ENCODE data around the gene CYYR1.

DNA sequence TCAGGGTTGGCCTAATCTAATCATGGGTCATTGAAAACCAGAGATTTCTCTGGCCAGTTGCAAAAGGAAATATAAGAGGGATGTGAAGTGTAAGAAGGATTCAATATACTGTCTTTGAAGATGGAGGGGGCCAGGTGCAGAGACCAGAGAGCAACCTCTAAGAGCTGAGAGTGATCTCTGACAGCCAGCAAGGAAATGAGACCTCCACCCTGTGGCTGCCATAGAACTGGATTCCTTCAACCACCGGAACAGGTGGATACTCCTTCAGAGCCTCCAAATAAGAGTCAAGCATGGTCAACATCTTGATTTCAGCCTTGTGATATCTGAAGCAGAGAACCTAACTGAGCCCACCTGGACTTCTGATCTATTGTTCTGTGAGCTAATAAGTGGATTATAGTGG lies 128.4 kb downstream of the CYYR1 start:
- TF ChIP-seq, protein P1, sequence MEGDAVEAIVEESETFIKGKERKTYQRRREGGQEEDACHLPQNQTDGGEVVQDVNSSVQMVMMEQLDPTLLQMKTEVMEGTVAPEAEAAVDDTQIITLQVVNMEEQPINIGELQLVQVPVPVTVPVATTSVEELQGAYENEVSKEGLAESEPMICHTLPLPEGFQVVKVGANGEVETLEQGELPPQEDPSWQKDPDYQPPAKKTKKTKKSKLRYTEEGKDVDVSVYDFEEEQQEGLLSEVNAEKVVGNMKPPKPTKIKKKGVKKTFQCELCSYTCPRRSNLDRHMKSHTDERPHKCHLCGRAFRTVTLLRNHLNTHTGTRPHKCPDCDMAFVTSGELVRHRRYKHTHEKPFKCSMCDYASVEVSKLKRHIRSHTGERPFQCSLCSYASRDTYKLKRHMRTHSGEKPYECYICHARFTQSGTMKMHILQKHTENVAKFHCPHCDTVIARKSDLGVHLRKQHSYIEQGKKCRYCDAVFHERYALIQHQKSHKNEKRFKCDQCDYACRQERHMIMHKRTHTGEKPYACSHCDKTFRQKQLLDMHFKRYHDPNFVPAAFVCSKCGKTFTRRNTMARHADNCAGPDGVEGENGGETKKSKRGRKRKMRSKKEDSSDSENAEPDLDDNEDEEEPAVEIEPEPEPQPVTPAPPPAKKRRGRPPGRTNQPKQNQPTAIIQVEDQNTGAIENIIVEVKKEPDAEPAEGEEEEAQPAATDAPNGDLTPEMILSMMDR (IDR thresholded peaks at IDR 0.05; ENCODE audit: poor library complexity, severe bottlenecking), result no peak
- TF ChIP-seq EP300 (conservative IDR thresholded peaks at IDR 0.05; ENCODE audit: poor library complexity, severe bottlenecking), result no peak
- TF ChIP-seq SMC3 (conservative IDR thresholded peaks at IDR 0.05; ENCODE audit: poor library complexity), result no peak
- TF ChIP-seq EZH2 (IDR thresholded peaks at IDR 0.05; ENCODE audit: borderline replicate concordance, insufficient read depth, low read length, poor library complexity, severe bottlenecking), result no peak
- TF ChIP-seq RAD21 (conservative IDR thresholded peaks at IDR 0.05), result no peak
- no peak for TF ChIP-seq POLR2AphosphoS5 (IDR thresholded peaks at IDR 0.05)
- TF ChIP-seq MXI1 (conservative IDR thresholded peaks at IDR 0.05; ENCODE audit: poor library complexity, severe bottlenecking), result no peak
- TF ChIP-seq, protein P2, sequence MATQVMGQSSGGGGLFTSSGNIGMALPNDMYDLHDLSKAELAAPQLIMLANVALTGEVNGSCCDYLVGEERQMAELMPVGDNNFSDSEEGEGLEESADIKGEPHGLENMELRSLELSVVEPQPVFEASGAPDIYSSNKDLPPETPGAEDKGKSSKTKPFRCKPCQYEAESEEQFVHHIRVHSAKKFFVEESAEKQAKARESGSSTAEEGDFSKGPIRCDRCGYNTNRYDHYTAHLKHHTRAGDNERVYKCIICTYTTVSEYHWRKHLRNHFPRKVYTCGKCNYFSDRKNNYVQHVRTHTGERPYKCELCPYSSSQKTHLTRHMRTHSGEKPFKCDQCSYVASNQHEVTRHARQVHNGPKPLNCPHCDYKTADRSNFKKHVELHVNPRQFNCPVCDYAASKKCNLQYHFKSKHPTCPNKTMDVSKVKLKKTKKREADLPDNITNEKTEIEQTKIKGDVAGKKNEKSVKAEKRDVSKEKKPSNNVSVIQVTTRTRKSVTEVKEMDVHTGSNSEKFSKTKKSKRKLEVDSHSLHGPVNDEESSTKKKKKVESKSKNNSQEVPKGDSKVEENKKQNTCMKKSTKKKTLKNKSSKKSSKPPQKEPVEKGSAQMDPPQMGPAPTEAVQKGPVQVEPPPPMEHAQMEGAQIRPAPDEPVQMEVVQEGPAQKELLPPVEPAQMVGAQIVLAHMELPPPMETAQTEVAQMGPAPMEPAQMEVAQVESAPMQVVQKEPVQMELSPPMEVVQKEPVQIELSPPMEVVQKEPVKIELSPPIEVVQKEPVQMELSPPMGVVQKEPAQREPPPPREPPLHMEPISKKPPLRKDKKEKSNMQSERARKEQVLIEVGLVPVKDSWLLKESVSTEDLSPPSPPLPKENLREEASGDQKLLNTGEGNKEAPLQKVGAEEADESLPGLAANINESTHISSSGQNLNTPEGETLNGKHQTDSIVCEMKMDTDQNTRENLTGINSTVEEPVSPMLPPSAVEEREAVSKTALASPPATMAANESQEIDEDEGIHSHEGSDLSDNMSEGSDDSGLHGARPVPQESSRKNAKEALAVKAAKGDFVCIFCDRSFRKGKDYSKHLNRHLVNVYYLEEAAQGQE (IDR thresholded peaks at IDR 0.05; ENCODE audit: borderline replicate concordance), result no peak

Data from neural cell (in vitro differentiated cells).